GM12878 (cell line): ENCODE data around the gene PCED1B. TPM values are rescaled to one million over a fixed set of nuclear protein-coding genes. Genes with fewer than 3 reads are reported as not detected.

Experiments used
- ATAC-seq: fragments of 200-7000 bp; cut with Tn5 transposase; 3 replicates; pipeline ENCODE4 v1.9.1; 2020; ENCODE audit warnings: mild to moderate bottlenecking, moderate library complexity
- BruUV-seq: library from RNA; stranded (reverse); fragments of 400-500 nt; replicated peaks from 2 replicates; lab custom pipeline; 2021; lab: Mats Ljungman, UMichigan
- CTCF ChIA-PET: fragments of 300-600 bp; sonication (Branson Sonifier 250); formaldehyde crosslinking; extraction: SDS; loops from one replicate; lab custom pipeline; 2021; ENCODE audit warnings: inconsistent platforms; lab: Yijun Ruan, JAX
- POLR2A ChIA-PET: fragments of 350-600 bp; formaldehyde crosslinking; extraction: SDS; loops from one replicate; lab custom pipeline; 2021; ENCODE audit warnings: inconsistent platforms; lab: Charles Lee
- RAD21 ChIA-PET: fragments of 300-600 bp; sonication (Branson Sonifier 250); formaldehyde crosslinking; loops from one replicate; lab custom pipeline; 2023; ENCODE audit warnings: antibody characterized with exemption; ENCODE audit not compliant: unreplicated experiment; lab: Charles Lee
- SMC1A ChIA-PET: fragments of 300-600 bp; sonication (Branson Sonifier 250); formaldehyde crosslinking; loops from one replicate; lab custom pipeline; 2023; ENCODE audit not compliant: unreplicated experiment, uncharacterized antibody; lab: Charles Lee
- DNase-seq: peaks from one replicate; pipeline ENCODE4 v3.0.0-alpha.2; 2011; ENCODE audit warnings: low read depth, low spot score
- FAIRE-seq: peaks from 3 replicates; lab custom pipeline; 2011; peaks lifted over from hg19 to GRCh38; lab: Jason Lieb, UNC
- H2AFZ ChIP-seq: 2 replicates; pipeline ENCODE4 v1.6.0; 2011; ENCODE audit warnings: low read depth, low read length, control low read depth; ENCODE audit not compliant: control insufficient read depth
- H3K27ac ChIP-seq: 2 replicates; pipeline ENCODE4 v1.5.1; 2011; ENCODE audit warnings: control low read depth; ENCODE audit not compliant: control insufficient read depth, insufficient read depth
- H3K27me3 ChIP-seq, 2 experiments: replicated peaks in 1 of 2; 2 replicates each; pipeline versions ENCODE4 v1.6.0 to v1.6.1; 2011; ENCODE audit warnings: low read length in 1 of 2; ENCODE audit not compliant: control insufficient read depth in 2 of 2, insufficient read depth in 2 of 2
- H3K36me3 ChIP-seq, 2 experiments: 2 replicates each; pipeline ENCODE4 v1.5.1; 2011; ENCODE audit warnings: low read length in 1 of 2; ENCODE audit not compliant: control insufficient read depth in 2 of 2, insufficient read depth in 2 of 2
- H3K4me1 ChIP-seq: 2 replicates; pipeline ENCODE4 v1.6.1; 2011; ENCODE audit warnings: mild to moderate bottlenecking, low read length, moderate library complexity, mixed read lengths; ENCODE audit not compliant: control insufficient read depth, insufficient read depth
- H3K4me2 ChIP-seq: 2 replicates; pipeline ENCODE4 v1.6.0; 2011; ENCODE audit warnings: control low read depth; ENCODE audit not compliant: control insufficient read depth, insufficient read depth
- H3K4me3 ChIP-seq: fragments of 200-600 bp; sonication (generic); 2 replicates; pipeline ENCODE4 v1.5.1; 2016
- H3K79me2 ChIP-seq: 2 replicates; pipeline ENCODE4 v1.6.0; 2011; ENCODE audit warnings: low read length; ENCODE audit not compliant: control insufficient read depth, insufficient read depth
- H3K9ac ChIP-seq: 2 replicates; pipeline ENCODE4 v1.8.0; 2011; ENCODE audit warnings: low read length, control low read depth, mixed read lengths; ENCODE audit not compliant: control insufficient read depth, insufficient read depth
- H3K9me3 ChIP-seq: replicated peaks from 3 replicates; pipeline ENCODE4 v1.5.1; 2011; ENCODE audit warnings: mild to moderate bottlenecking, low read length; ENCODE audit not compliant: control insufficient read depth, insufficient read depth
- H4K20me1 ChIP-seq: 2 replicates; pipeline ENCODE4 v1.6.0; 2011; ENCODE audit not compliant: control insufficient read depth, insufficient read depth
- ATF7 ChIP-seq: fragments of 450-650 bp; IDR thresholded peaks from 2 replicates; pipeline ENCODE4 v1.6.1; 2016; ENCODE audit warnings: low read depth, mild to moderate bottlenecking
- CBX3 ChIP-seq: fragments of 200-600 bp; sonication (generic); IDR thresholded peaks from 2 replicates; pipeline ENCODE4 v1.6.1; 2016; ENCODE audit warnings: low read depth, borderline replicate concordance
- HDGF ChIP-seq: fragments of 450-650 bp; IDR thresholded peaks from 2 replicates; pipeline ENCODE4 v1.6.1; 2016; ENCODE audit warnings: antibody characterized with exemption
- MAX ChIP-seq: IDR thresholded peaks from 2 replicates; pipeline ENCODE4 v1.6.1; 2012; ENCODE audit warnings: low read depth, low read length, improper control_type of control experiment
- MEF2B ChIP-seq: fragments of 450-650 bp; IDR thresholded peaks from 2 replicates; pipeline ENCODE4 v1.6.1; 2018; ENCODE audit warnings: mild to moderate bottlenecking, moderate library complexity; ENCODE audit not compliant: partially characterized antibody, poor library complexity, severe bottlenecking
- PAX5 ChIP-seq: IDR thresholded peaks from 2 replicates; pipeline ENCODE4 v1.6.1; 2011; ENCODE audit warnings: low read depth, low read length, borderline replicate concordance
- POLR2AphosphoS2 ChIP-seq: IDR thresholded peaks from 2 replicates; pipeline ENCODE4 v1.6.1; 2011; ENCODE audit warnings: low read depth, mild to moderate bottlenecking, low read length, improper control_type of control experiment, moderate library complexity
- POLR2AphosphoS5 ChIP-seq: IDR thresholded peaks from 2 replicates; pipeline ENCODE4 v1.6.1; 2011; ENCODE audit warnings: mild to moderate bottlenecking, low read length, inconsistent platforms
- RAD51 ChIP-seq: fragments of 450-650 bp; IDR thresholded peaks from 2 replicates; pipeline ENCODE4 v1.6.1; 2016; ENCODE audit warnings: moderate library complexity, mild to moderate bottlenecking, inconsistent platforms
- RB1 ChIP-seq: fragments of 450-650 bp; formaldehyde crosslinking; IDR thresholded peaks from 2 replicates; pipeline ENCODE4 v1.6.1; 2017; ENCODE audit warnings: mild to moderate bottlenecking, borderline replicate concordance
- SIN3A ChIP-seq: IDR thresholded peaks from 2 replicates; pipeline ENCODE4 v1.6.1; 2012; ENCODE audit warnings: low read depth, low read length, improper control_type of control experiment
- SPI1 ChIP-seq: IDR thresholded peaks from 2 replicates; pipeline ENCODE4 v1.6.1; 2011; ENCODE audit warnings: low read depth, mild to moderate bottlenecking, low read length, moderate library complexity, borderline replicate concordance; ENCODE audit not compliant: insufficient read depth
- TCF7 ChIP-seq: IDR thresholded peaks from 2 replicates; pipeline ENCODE4 v1.6.1; 2014; ENCODE audit warnings: antibody characterized with exemption, borderline replicate concordance
- ZNF384 ChIP-seq: IDR thresholded peaks from 2 replicates; pipeline ENCODE4 v1.6.1; 2012; ENCODE audit warnings: low read depth, mild to moderate bottlenecking, low read length, improper control_type of control experiment, borderline replicate concordance
- WGBS: methylation state at CpG from one replicate; pipeline ENCODE4 v1.1.6; 2016; ENCODE audit warnings: low lambda C conversion rate; ENCODE audit not compliant: insufficient replicate concordance, insufficient coverage; ENCODE audit errors: missing lambda C conversion rate; 5-methylcytosine and 5-hydroxymethylcytosine counted together
- in situ Hi-C: fragments of 300-500 bp; cut with MboI; formaldehyde crosslinking; loops from 9 replicates; pipeline ENCODE4 v1.14.3; 2018; ENCODE audit warnings: mixed read lengths
- intact Hi-C: fragments of 100-400 bp; cut with micrococcal nuclease; formaldehyde crosslinking; loops from one replicate; pipeline ENCODE4 v1.14.2; 2022; ENCODE audit not compliant: unreplicated experiment
- polyA plus RNA-seq, 11 experiments: library from polyadenylated mRNA; depleted of rRNA in 4 of 11; unstranded in 6 of 11; stranded (reverse) in 5 of 11; fragments of >200 nt; fragmentation: Nextera tagmentation in 4 of 11; fragmentation: Illumina TruSeq in 1 of 11; extraction: Ambion mirVana in 4 of 11; extraction: Trizol in 1 of 11; gene quantifications; 1 replicate in 1 of 11; 2 replicates in 10 of 11; pipeline versions ENCODE4 v1.2.1 to v1.2.3, GENCODE V29; 2011 to 2016; ENCODE audit warnings: inconsistent platforms in 2 of 11, missing spikeins in 2 of 11, low read depth in 1 of 11
- total RNA-seq, 4 experiments: library from RNA; depleted of rRNA in 3 of 4; stranded (reverse); fragments of >200 nt in 3 of 4; fragmentation: Illumina TruSeq in 1 of 4; extraction: Trizol in 1 of 4; gene quantifications; 2 replicates each; pipeline versions ENCODE4 v1.2.1 to v1.2.3, GENCODE V29; 2013 to 2021
- TF ChIP-seq, protein P1 (sequence below): fragments of 450-650 bp; IDR thresholded peaks from 2 replicates; pipeline ENCODE4 v1.6.1; 2017; ENCODE audit warnings: mild to moderate bottlenecking, moderate library complexity

PCED1B gene
- total and polyA plus RNA-seq, 10 of the 15 experiments (the other 5 are each of a cell fraction or from before 2014, with no cell fraction given) = 0.80 to 8.8 (median 3.0) TPM

DNA sequence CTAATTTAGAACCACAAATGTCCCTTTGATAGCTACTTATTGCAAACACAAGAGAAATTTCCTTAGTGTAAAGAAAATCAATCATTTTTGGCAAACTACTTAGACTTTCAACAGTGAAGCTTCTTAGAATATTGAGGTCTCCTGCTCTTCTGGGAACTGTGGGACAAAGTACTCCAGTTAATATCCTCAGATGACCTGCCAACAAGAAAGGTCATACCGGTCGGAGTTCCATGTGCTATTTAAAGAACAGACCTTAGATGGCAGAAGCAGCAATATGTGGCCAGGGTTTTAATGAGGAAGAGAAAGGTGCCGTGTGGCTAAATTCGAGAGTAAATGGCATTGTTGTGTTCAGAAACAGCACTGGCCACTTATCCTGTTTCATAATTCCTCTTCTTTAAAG lies 115.1 kb downstream of the PCED1B start (continued):
- TF ChIP-seq, protein P1, sequence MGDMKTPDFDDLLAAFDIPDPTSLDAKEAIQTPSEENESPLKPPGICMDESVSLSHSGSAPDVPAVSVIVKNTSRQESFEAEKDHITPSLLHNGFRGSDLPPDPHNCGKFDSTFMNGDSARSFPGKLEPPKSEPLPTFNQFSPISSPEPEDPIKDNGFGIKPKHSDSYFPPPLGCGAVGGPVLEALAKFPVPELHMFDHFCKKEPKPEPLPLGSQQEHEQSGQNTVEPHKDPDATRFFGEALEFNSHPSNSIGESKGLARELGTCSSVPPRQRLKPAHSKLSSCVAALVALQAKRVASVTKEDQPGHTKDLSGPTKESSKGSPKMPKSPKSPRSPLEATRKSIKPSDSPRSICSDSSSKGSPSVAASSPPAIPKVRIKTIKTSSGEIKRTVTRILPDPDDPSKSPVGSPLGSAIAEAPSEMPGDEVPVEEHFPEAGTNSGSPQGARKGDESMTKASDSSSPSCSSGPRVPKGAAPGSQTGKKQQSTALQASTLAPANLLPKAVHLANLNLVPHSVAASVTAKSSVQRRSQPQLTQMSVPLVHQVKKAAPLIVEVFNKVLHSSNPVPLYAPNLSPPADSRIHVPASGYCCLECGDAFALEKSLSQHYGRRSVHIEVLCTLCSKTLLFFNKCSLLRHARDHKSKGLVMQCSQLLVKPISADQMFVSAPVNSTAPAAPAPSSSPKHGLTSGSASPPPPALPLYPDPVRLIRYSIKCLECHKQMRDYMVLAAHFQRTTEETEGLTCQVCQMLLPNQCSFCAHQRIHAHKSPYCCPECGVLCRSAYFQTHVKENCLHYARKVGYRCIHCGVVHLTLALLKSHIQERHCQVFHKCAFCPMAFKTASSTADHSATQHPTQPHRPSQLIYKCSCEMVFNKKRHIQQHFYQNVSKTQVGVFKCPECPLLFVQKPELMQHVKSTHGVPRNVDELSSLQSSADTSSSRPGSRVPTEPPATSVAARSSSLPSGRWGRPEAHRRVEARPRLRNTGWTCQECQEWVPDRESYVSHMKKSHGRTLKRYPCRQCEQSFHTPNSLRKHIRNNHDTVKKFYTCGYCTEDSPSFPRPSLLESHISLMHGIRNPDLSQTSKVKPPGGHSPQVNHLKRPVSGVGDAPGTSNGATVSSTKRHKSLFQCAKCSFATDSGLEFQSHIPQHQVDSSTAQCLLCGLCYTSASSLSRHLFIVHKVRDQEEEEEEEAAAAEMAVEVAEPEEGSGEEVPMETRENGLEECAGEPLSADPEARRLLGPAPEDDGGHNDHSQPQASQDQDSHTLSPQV = no peak
- TF ChIP-seq CBX3 (no peak), SPI1 (peak; percentile 25; the same call in 1 of the 2 replicates), ATF7 (no peak), POLR2AphosphoS5 (no peak), PAX5 (no peak), MEF2B (peak; percentile 18)

GRCh38 chr12:47200446-47200845 lies 121.0 kb downstream of the PCED1B start:
- WGBS = 38% methylated on average over 2 of the region's 2 CpGs
- TF ChIP-seq SPI1 (no peak), HDGF (no peak), SIN3A (no peak), RAD51 (no peak), POLR2AphosphoS2 (no peak), RB1 (no peak), TCF7 (no peak), ZNF384 (no peak), MAX (no peak)
- TF ChIP-seq, all 136 proteins: peak for 0
- FAIRE-seq = peak; percentile 27
- ChIA-PET RAD21 (no interaction called here), CTCF (no interaction called here), POLR2A (interaction anchor here (0.6 kb wide), 1 partner anchor 28 kb away, joined by 4 read pairs; no protein-coding TSS in a partner anchor), SMC1A (interaction anchor here (1.5 kb wide), 1 partner anchor 13 kb away, joined by 3 read pairs; no protein-coding TSS in a partner anchor)
- Histone ChIP-seq H3K27ac (no peak overlapping the region), H3K9me3 (no peaks in the 10 kb centered on the region), H3K4me3 (no peak overlapping the region), H4K20me1 (no peaks in the 10 kb centered on the region), H3K4me1 (no peaks in the 10 kb centered on the region), H3K36me3 (no peaks in the 10 kb centered on the region), H2AFZ (no peak overlapping the region), H3K27me3 (no peaks in the 10 kb centered on the region), H3K79me2 (no peaks in the 10 kb centered on the region), H3K9ac (no peak overlapping the region), H3K4me2 (no peak overlapping the region)
- no peak for DNase-seq
- BruUV-seq = no TSS peak
- intact Hi-C loops = no loop called here
- no peak for ATAC-seq
- in situ Hi-C loops = no loop called here
